Thyroid gland (tissue), 4 donors: ENCODE results near the gene LEPR. TPM values are rescaled to one million over a fixed set of nuclear protein-coding genes. Genes with fewer than 3 reads are reported as not detected.

Experiments used
- DNase-seq, 2 donors: peaks; one replicate each; pipeline ENCODE4 v3.0.0-alpha.2; 2019
- H3K27ac ChIP-seq, 3 donors: fragments of 200-600 bp; sonication (generic); 1 replicate in 2 of 3; 2 replicates in 1 of 3; pipeline ENCODE4 v1.5.1; 2016 to 2019; ENCODE audit warnings: mild to moderate bottlenecking in 1 of 3, moderate library complexity in 1 of 3
- H3K27me3 ChIP-seq: fragments of 200-600 bp; sonication (generic); one replicate; pipeline ENCODE4 v1.5.1; 2019
- H3K36me3 ChIP-seq, 2 donors: fragments of 200-600 bp; sonication (generic); one replicate each; pipeline ENCODE4 v1.5.1; 2016 to 2019
- H3K4me1 ChIP-seq, 2 donors: fragments of 200-600 bp; sonication (generic); one replicate each; pipeline ENCODE4 v1.5.1; 2017 to 2019
- H3K4me3 ChIP-seq, 3 donors: fragments of 200-600 bp; sonication (generic); replicated peaks in 1 of 3; 1 replicate in 2 of 3; 2 replicates in 1 of 3; pipeline ENCODE4 v1.5.1; 2016; ENCODE audit warnings: mild to moderate bottlenecking in 1 of 3
- H3K9me3 ChIP-seq: fragments of 200-600 bp; sonication (generic); one replicate; pipeline ENCODE4 v1.5.1; 2017
- POLR2A ChIP-seq, 2 donors: fragments of 450-650 bp; IDR thresholded peaks; one replicate each; pipeline ENCODE4 v1.6.1; 2017; ENCODE audit warnings: antibody characterized with exemption in 2 of 2, mild to moderate bottlenecking in 2 of 2, moderate library complexity in 1 of 2
- WGBS, 2 donors: methylation state at CpG; one replicate each; pipeline ENCODE4 v1.1.5; 2017; 5-methylcytosine and 5-hydroxymethylcytosine counted together
- intact Hi-C: fragments of 100-400 bp; cut with DNase I; formaldehyde crosslinking; loops from one replicate; pipeline ENCODE4 v1.15.1; 2023
- total RNA-seq, 4 donors: library from RNA; depleted of rRNA; stranded (reverse); fragments of >200 nt; gene quantifications; one replicate each; pipeline ENCODE4 v1.2.3, GENCODE V29; 2016
- TF ChIP-seq, protein P1 (sequence below), 6 experiments: fragments of 200-600 bp in 3 of 6; fragments of 450-650 bp in 3 of 6; sonication (generic) in 3 of 6; IDR thresholded peaks; one replicate each; pipeline ENCODE4 v1.5.1; 2016 to 2019; ENCODE audit warnings: antibody characterized with exemption in 6 of 6, mild to moderate bottlenecking in 2 of 6, inconsistent platforms in 1 of 6, moderate library complexity in 1 of 6

Gene LEPR
- total RNA-seq, 4 donors from 2014 or later: 11.4 to 80.4 (median 17.5) TPM

DNA sequence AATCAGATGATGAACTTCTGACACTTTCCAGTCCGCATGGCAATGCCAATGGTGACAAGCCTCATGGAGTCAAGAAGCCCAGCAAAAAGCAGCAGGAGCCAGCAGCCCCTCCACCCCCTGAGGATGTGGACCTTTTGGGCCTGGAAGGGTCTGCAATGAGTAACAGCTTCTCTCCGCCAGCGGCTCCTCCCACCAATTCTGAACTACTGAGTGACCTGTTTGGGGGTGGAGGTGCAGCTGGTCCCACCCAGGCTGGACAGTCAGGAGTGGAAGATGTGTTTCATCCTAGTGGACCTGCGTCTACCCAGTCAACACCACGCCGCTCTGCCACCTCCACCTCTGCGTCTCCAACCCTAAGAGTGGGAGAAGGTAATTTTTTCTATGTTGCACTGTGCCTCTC lies 28.0 kb upstream of the LEPR start:
- H3K27ac ChIP-seq: no peak overlapping the region
- DNase-seq: no peak
- whole genome bisulfite sequencing, 2 donors: 96% methylated on average over 7 of the region's 7 CpGs

DNA sequence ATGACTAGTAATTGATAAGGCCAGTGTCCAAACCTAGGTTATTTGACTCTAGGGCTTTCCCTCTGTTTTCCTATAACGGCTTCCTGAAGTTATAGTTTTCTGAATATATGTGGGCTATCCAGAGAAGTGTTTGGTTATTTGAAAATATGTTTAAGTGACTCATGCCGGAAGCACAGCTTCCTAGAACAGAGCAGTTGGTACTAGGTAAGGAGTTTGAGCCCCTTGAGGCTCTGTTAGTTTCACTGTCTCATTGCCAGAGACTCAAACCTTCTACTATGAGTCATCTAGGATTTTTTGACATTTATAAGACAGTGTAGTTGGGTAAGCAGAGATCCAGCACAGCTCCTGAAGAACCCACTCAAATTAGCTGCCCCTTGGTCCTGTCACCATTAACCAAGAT lies 27.1 kb upstream of the LEPR start:
- Histone ChIP-seq H3K36me3 (no peaks in the 10 kb centered on the region), H3K4me1 (no peaks in the 10 kb centered on the region), H3K27me3 (no peaks in the 10 kb centered on the region), H3K27ac (no peak overlapping the region), H3K4me3 (no peak overlapping the region), H3K9me3 (no peaks in the 10 kb centered on the region)
- no peak for DNase-seq
- WGBS, 2 donors: 81 to 84% methylated on average over 2 of the region's 2 CpGs
- no peak for TF ChIP-seq POLR2A (IDR thresholded peaks at IDR 0.05)
- TF ChIP-seq, protein P1, sequence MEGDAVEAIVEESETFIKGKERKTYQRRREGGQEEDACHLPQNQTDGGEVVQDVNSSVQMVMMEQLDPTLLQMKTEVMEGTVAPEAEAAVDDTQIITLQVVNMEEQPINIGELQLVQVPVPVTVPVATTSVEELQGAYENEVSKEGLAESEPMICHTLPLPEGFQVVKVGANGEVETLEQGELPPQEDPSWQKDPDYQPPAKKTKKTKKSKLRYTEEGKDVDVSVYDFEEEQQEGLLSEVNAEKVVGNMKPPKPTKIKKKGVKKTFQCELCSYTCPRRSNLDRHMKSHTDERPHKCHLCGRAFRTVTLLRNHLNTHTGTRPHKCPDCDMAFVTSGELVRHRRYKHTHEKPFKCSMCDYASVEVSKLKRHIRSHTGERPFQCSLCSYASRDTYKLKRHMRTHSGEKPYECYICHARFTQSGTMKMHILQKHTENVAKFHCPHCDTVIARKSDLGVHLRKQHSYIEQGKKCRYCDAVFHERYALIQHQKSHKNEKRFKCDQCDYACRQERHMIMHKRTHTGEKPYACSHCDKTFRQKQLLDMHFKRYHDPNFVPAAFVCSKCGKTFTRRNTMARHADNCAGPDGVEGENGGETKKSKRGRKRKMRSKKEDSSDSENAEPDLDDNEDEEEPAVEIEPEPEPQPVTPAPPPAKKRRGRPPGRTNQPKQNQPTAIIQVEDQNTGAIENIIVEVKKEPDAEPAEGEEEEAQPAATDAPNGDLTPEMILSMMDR (IDR thresholded peaks at IDR 0.05): no peak
- intact Hi-C loops: no loop called here

More for the DNA sequence above, 28.0 kb upstream of the LEPR start:
- Histone ChIP-seq H3K4me3 (no peak overlapping the region), H3K4me1 (no peaks in the 10 kb centered on the region), H3K27me3 (no peaks in the 10 kb centered on the region), H3K36me3 (no peaks in the 10 kb centered on the region), H3K9me3 (no peaks in the 10 kb centered on the region)
- intact Hi-C loops: no loop called here
- TF ChIP-seq POLR2A (IDR thresholded peaks at IDR 0.05): no peak
- TF ChIP-seq, protein P1 (IDR thresholded peaks at IDR 0.05): no peak

DNA sequence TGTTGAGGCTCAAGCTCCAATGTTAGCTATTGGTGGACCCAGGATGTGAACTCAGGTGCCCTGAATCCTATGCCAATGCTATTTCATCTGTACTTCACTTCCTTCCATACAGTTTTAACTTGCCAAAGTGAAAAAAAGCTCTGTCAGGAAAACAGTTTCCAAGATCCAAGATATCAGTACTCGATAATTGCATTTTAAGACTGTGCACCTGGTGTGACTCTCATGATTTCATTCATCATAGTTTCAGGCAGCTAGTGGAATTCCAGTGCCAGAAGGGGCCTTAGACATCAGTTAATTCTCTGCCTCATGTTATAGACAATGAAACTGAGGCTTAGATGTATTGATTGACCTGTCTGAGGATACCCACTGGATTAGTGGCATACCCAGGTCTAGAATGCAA lies 26.5 kb upstream of the LEPR start:
- Histone ChIP-seq H3K4me3 (no peak overlapping the region), H3K4me1 (no peaks in the 10 kb centered on the region), H3K36me3 (no peaks in the 10 kb centered on the region), H3K9me3 (no peaks in the 10 kb centered on the region), H3K27ac (no peak overlapping the region), H3K27me3 (no peaks in the 10 kb centered on the region)
- DNase-seq: no peak
- no peak for TF ChIP-seq POLR2A (IDR thresholded peaks at IDR 0.05)
- TF ChIP-seq, protein P1 (IDR thresholded peaks at IDR 0.05): no peak
- WGBS, 2 donors: 89 to 100% methylated on average over 1 of the region's 1 CpG
- intact Hi-C loops: no loop called here

DNA sequence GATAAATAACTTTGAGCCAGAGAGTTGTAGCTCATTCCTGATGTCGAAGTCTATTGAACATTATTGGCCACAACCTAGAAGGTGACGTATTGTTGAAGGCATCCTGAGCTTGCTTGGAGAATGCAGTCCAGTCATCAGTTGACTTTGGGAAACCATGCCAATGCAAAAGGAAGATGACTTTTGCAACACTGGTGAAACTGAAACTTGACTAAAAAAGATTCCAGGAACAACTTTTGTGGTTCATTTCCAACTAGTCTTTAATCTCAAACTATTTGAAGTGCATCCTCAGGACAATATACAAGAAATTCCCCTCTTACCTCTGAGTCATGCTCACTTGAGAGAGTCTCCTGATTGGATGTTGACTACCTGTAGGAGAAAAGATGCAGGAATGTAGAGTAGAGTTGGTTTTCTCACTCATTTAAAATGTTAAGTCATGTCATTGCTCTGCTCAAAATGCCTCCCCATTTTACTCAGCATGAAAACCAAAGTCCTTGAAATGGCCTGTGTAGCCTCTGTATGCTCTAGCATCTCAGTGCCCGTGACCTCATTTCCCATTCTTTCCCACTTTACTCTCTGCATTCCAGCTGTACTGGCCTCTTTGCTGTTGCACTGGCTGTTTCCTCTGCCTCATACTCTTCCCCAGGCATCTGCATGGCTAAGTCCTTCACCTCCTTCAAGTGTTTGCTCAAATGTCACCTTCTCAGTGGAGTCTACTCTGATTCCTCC lies 24.4 kb upstream of the LEPR start:
- intact Hi-C loops: no loop called here
- WGBS, 2 donors: 85 to 88% methylated on average over 3 of the region's 3 CpGs
- no peaks in the 10 kb centered on the region for H3K36me3 ChIP-seq
- no peak overlapping the region for H3K4me3 ChIP-seq
- no peaks in the 10 kb centered on the region for H3K27me3 ChIP-seq
- TF ChIP-seq, protein P1 (IDR thresholded peaks at IDR 0.05): no peak
- TF ChIP-seq POLR2A (IDR thresholded peaks at IDR 0.05): no peak
- H3K27ac ChIP-seq: no peak overlapping the region
- H3K4me1 ChIP-seq: no peaks in the 10 kb centered on the region
- no peak for DNase-seq
- no peaks in the 10 kb centered on the region for H3K9me3 ChIP-seq

DNA sequence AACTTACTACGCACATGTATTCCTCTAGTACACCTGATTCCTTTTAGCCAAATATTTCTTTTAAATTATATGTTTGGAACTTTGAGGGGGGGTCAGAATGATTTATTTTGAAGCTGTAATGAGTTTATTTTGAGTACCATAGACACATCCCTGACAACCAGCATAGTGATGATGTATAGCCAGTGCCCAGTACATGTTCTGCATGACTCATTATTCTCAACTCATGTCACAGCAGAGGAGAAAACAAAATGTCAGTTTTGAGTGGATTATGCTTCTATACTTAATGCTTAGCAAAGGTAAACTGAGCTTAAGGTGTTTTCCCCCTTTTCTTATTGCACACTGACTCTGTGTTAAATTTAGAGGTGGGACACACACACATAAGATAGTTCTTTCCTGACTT lies 22.4 kb upstream of the LEPR start:
- DNase-seq: no peak
- no peak for TF ChIP-seq POLR2A (IDR thresholded peaks at IDR 0.05)
- 97 to 100% methylated on average over 1 of the region's 1 CpG for WGBS, 2 donors
- H3K27ac ChIP-seq: no peak overlapping the region
- H3K27me3 ChIP-seq: no peaks in the 10 kb centered on the region
- no peaks in the 10 kb centered on the region for H3K4me1 ChIP-seq
- no peaks in the 10 kb centered on the region for H3K36me3 ChIP-seq
- intact Hi-C loops: no loop called here
- H3K4me3 ChIP-seq: no peak overlapping the region
- no peaks in the 10 kb centered on the region for H3K9me3 ChIP-seq
